HG03045 (cell line): Measurements from ENCODE around the gene THAP11.

Source experiments
- ATAC-seq: cut with Tn5 transposase; IDR thresholded peaks from one replicate; pipeline ENCODE4 v1.9.1; 2021; ENCODE audit warnings: mild to moderate bottlenecking, moderate library complexity; ENCODE audit not compliant: unreplicated experiment

The THAP11 gene

DNA sequence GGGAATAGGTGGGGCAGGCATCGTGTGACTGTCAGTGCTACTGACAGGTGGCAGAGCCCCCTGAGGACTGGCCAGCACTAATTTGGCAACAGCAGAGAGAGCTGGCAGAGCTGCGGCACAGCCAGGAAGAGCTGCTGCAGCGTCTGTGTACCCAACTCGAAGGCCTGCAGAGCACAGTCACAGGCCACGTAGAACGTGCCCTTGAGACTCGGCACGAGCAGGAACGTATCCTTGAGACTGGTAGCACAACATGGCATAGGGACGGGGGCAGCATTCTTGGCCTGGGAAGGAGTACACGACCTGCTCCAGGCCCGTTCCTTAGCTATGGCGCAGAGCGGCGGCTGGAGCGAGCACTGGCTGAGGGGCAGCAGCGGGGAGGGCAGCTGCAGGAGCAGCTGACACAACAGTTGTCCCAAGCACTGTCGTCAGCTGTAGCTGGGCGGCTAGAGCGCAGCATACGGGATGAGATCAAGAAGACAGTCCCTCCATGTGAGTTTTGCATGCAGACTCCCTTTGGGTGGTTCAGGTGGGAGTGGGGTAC, 39.6 kb downstream of the THAP11 start:
- no peak for ATAC-seq

DNA sequence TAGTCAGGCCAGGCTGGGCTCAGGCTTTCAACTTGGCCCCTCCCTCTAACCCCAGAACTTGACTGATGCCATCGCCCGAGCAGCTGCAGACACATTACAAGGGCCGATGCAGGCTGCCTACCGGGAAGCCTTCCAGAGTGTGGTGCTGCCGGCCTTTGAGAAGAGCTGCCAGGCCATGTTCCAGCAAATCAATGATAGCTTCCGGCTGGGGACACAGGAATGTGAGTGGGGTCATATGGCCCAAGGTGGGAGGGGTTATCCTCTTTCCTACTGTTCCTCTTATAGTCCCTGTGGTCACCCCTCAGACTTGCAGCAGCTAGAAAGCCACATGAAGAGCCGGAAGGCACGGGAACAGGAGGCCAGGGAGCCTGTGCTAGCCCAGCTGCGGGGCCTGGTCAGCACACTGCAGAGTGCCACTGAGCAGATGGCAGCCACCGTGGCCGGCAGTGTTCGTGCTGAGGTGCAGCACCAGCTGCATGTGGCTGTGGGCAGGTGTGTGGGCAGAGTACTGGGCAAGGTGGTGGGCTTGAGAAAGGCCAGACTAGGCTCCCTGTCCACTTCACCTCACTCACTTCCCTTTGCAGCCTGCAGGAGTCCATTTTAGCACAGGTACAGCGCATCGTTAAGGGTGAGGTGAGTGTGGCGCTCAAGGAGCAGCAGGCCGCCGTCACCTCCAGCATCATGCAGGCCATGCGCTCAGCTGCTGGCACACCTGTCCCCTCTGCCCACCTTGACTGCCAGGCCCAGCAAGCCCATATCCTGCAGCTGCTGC, 40.4 kb downstream of the THAP11 start:
- ATAC-seq, result no peak

DNA sequence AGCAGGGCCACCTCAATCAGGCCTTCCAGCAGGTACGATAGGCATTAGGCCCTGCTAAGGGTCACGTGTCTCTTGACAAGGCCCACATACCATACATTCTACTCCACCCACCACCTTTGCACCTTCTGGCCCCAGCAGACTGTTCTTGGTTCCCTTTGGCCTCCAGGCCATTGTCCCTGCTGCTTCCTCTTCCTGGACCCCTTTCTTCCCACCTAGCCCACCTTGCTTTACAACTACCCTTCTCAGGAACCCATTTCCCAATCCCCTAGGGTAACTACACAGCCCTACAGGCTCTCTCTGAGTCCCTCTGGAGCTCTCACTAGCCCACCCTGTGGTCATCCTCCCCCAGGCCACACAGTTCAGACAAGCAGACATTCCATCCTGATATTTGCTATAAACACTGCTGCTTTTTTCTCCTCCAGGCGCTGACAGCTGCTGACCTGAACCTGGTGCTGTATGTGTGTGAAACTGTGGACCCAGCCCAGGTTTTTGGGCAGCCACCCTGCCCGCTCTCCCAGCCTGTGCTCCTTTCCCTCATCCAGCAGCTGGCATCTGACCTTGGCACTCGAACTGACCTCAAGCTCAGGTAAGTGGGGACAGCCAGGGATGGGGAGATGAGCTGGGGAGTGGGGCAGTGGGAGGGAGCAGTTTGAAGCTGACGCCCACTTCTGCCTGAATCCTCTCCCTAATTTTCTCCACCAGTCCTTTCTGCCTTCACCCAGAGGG, 41.2 kb downstream of the THAP11 start:
- ATAC-seq, result no peak

DNA sequence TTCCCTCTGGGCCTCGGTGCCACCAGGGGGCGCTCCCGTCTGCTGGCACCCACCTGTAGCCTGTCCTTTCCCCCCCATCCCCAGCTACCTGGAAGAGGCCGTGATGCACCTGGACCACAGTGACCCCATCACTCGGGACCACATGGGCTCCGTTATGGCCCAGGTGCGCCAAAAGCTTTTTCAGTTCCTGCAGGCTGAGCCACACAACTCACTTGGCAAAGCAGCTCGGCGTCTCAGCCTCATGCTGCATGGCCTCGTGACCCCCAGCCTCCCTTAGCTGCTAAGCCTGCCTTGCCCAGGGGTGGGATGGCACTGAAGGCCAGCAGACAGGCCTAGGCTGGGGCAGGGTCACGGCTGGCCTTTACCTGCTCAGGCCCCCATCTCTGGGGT, 41.7 kb downstream of the THAP11 start:
- ATAC-seq, result no peak

DNA sequence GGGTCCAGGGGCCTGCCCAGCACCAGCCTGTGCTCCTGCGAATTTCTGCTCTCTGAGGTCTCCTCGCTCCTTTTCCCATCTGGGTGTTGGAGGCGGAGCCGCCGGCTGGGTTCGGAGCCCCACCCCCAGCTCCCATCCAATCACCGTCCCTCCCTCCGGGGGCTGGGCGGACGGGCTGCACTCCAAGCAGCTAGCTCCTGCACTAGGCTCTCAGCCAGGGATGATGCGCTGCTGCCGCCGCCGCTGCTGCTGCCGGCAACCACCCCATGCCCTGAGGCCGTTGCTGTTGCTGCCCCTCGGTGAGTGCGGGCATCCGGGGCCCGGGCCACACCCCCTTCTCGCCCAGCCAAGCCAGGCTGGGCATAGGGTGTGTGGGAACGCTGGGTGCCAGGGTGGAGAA, 42.6 kb downstream of the THAP11 start, which contains the start of gene NRN1L:
Gene NRN1L, plus strand, starts transcription at position 202 of the 400 bp plus-strand sequence. Its CDS starts 19 bp downstream, at position 221.
- no peak for ATAC-seq

DNA sequence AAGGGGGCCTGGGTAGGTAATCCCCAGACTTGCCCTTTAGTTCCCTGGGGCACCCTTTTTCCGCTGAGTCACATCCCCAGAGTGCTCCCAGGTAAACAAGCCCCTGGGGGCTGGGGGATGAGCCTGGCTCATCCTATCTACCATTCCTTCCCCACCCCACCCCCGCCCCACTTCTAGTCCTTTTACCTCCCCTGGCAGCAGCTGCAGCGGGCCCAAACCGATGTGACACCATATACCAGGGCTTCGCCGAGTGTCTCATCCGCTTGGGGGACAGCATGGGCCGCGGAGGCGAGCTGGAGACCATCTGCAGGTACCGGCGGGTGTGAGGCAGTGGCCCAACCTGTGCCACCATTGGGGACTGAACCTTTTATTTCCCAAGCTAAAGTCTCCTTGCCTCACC, 43.4 kb downstream of the THAP11 start:
- no peak for ATAC-seq

DNA sequence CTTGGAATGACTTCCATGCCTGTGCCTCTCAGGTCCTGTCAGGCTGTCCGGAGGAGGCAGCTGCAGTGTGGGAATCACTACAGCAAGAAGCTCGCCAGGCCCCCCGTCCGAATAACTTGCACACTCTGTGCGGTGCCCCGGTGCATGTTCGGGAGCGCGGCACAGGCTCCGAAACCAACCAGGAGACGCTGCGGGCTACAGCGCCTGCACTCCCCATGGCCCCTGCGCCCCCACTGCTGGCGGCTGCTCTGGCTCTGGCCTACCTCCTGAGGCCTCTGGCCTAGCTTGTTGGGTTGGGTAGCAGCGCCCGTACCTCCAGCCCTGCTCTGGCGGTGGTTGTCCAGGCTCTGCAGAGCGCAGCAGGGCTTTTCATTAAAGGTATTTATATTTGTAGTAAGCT, 43.9 kb downstream of the THAP11 start:
- ATAC-seq, result no peak

DNA sequence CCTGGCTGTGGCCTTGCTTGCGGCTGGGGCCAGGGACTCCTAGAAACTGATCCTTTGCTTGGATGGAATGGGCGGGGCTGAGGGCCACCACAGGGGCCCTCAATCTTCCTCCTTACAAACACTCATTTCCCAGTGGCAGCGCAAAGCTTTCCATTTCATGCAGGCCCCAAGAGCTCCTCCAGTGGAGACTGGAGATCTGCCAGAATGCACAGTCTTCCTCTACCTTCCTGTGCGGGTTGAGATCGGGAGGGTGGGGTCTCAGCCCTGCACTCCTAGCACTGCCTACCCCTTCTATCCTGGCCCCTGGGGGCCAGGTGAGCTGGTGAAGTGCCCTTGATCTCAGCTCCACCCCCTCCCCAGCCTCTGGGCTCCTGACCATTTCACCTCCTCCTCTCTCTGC, 44.3 kb downstream of the THAP11 start:
- no peak for ATAC-seq

DNA sequence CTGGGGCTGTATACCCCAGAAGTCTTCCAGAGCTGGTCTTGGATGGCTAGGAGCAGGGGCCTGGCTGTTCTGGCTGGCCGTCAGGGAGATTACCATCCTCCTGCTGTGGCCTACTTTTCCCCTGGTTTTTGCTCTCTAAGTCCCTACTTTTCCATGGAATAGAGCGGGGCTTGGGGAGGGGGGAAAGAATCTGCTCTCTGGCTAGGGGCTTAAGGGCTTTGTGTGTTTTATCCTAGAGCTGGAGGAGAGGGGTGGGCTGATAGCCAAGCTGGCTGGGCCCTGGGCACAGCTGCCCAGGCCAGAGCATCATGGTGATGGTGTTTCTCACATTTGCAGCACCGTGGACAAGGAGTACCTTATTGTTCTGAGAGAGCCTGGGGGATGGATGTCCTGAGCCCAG, 46.2 kb downstream of the THAP11 start:
- no peak for ATAC-seq

DNA sequence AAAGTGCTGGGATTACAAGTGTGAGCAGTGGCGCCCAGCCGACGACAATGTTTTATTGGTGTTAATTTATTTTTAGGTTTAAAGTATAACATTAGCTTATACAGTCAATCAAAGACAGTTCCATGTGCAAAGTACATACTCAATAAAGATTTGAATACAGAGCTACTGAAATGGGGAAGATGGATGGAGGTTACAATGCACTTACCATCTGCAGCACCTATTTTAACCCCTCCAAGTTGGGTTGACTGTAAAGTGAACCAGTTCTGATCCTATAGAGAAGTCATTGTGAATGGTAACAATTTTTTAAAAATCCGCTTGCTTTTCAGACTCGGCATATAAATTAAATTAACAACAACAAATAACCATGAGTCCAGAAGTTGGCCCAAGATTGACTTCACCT, 50.3 kb downstream of the THAP11 start:
- ATAC-seq, result no peak

DNA sequence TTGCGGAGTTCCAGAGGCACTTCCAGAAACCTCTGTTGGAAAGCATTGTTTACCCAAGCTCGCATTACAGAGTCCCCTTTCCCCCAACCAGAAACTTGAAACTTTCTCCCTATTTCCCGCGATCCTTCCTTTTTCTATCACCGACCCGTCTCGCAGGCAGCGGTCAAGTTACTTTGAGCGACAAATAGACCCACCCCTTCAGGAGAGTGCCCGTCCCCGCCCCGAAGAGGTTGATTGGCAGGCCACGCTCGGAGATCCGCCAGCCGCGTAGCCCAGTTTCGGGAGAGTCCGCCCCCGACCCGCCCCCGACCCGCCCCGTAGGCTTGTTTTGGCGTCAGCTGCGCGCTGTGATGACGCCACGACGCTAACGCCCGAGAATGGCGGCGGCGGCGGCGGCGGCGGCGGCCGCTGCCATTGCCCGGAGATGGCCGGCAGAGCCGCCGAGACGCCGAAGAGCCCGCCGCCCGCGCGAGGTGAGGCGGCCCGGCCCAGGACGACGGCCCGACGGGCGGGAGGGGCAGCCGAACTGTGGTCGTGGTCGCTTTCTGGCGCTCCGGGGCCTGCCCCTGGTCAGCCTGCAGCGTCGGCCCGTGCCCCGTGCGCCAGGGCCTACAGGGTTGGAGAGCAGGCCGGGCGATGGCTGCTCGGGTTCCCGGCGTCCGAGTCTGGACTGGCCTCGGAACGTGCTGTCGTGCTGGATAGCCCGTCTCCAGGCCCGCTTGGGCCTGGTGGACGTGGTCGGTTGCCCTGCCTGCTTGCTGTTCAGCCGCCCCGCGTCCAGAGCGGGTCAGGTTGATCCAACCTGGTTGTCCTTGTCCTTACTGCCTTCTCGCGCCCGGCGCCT, 51.0 kb downstream of the THAP11 start, which contains the start of gene PSKH1:
Gene PSKH1, plus strand, starts transcription at position 356 of the 844 bp plus-strand sequence. CDS start 15,496 bp downstream, outside the sequence.
- ATAC-seq, result peak; percentile 88
